Right ventricle myocardium inferior (tissue), 1 donor: ENCODE results near the gene LYPD5. TPM values are rescaled to one million over a fixed set of nuclear protein-coding genes. Genes with fewer than 3 reads are reported as not detected.
"Not testable (repeated sequence)": the region's sequence is repeated elsewhere in the genome, so short reads cannot be mapped to it uniquely, and the experiment has no call there.

Source experiments
- ATAC-seq: fragments of 200-7000 bp; cut with Tn5 transposase; one replicate; pipeline ENCODE4 v1.9.1; 2020; ENCODE audit warnings: mild to moderate bottlenecking, moderate library complexity
- DNase-seq: peaks from one replicate; pipeline ENCODE4 v3.0.0; 2021; ENCODE audit errors: missing footprints
- intact Hi-C: fragments of 100-400 bp; cut with DNase I; formaldehyde crosslinking; loops from one replicate; pipeline ENCODE4 v1.11.0; 2022
- total RNA-seq: library from RNA; stranded (reverse); fragmentation: NEBNext Ultra II Directional; extraction: Animal tissue kit (Norgen Biotek cat#: 25700); gene quantifications from one replicate; pipeline ENCODE4 v1.2.1, GENCODE V29; 2021
- donor health status: DM: no; HTN: yes; CAD: no; lungs with severe emphysema.

LYPD5 gene
- total RNA-seq, 1 donor from 2014 or later = 0.92 TPM

DNA sequence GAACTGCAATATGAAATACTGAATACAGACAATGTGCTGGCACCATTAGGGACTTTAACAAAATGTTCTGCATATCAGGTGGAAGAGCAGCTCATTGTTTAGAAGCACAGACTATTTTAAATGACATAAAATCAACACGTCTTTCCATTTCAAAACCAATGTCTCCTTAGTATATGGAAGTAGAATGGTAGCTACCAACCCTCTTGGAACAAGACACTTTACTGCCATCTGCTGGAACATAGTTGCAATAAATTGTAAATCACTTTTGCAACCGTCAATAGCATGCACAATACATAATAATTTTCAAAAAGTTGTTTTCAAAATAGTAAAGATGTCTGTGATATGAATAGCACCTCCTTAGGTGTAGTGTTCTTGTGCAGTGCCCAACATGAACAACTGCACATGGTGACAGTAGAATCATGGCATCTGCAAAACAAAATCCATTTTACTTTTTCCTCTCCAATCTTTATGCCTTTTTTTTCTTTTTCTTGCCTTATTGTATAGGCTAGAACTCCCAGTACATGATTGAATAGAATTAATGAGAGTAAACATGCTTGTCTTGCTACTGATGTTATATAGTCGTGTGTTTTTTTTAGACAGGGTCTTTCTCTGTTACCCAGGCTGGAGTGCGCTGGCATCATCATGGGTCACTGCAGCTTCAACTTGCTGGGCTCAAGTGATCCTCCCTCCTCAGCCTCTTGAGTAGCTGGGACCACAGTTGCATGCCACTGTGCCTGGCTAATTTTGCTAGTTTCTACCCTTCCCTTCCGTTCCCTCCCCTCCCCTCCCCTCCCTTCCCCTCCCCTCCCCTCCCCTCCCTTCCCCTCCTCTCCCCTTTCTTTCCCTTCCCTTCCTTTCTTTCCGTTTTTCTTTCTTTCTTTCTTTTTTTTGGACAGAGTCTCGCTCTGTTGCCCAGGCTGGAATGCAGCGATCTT is 7.8 kb upstream of the LYPD5 start:
- no peak for DNase-seq
- intact Hi-C loops = no loop called here
- no peak for ATAC-seq

GRCh38 chr19:43807651-43808050 is 5.4 kb upstream of the LYPD5 start:
- DNase-seq (no peak), ATAC-seq (no peak)
- intact Hi-C loops = no loop called here

DNA sequence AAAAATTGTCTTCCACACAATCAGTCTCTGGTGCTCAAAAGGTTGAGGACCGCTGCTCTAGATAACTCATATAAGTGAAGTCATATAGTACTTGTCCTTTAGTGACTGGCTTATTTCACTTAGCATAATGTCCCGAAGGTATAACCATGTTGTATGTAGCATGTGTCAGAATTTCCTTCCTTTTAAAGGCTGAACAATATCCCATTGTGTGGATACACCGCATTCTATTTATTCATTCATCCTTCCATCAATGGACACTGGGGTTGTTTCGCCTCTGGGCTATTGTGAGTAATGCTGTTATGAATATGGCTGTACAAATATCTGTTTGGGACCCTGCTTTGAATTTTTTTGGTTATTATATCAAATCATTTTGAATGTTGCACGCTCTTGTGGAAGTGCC is 4.6 kb upstream of the LYPD5 start:
- intact Hi-C loops = no loop called here
- ATAC-seq (no peak), DNase-seq (no peak)

DNA sequence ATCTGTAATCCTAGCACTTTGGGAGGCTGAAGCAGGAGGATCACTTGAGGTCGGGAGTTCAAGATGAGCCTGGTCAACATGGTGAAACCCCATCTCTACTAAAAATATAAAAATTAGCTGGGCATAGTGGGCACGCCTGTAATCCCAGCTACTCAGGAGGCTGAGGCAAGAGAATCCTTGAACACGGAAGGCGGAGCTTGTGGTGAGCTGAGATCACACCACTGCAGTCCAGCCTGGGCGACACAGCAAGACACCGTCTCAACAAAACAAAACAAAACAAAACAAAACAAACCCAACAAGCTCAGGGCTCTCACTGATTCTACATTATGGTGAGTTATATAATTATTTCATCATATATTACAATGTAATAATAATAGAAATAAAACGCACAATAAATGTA is 4.2 kb upstream of the LYPD5 start:
- intact Hi-C loops, ATAC-seq, DNase-seq: not testable (repeated sequence)

GRCh38 chr19:43804432-43804831 is 2.2 kb upstream of the LYPD5 start:
- ATAC-seq = no peak
- DNase-seq = no peak
- intact Hi-C loops = no loop called here

- no peak for DNase-seq
- intact Hi-C loops = no loop called here
- no peak for ATAC-seq
Measured at GRCh38 chr19:43799502-43800142, 2.6 kb downstream of the LYPD5 start.

GRCh38 chr19:43798546-43799409 is 3.5 kb downstream of the LYPD5 start:
- no peak for DNase-seq
- intact Hi-C loops = no loop called here
- ATAC-seq = peak; percentile 42

- DNase-seq (no peak), ATAC-seq (no peak)
- intact Hi-C loops = no loop called here
Measured at GRCh38 chr19:43798026-43798545, 4.2 kb downstream of the LYPD5 start.

DNA sequence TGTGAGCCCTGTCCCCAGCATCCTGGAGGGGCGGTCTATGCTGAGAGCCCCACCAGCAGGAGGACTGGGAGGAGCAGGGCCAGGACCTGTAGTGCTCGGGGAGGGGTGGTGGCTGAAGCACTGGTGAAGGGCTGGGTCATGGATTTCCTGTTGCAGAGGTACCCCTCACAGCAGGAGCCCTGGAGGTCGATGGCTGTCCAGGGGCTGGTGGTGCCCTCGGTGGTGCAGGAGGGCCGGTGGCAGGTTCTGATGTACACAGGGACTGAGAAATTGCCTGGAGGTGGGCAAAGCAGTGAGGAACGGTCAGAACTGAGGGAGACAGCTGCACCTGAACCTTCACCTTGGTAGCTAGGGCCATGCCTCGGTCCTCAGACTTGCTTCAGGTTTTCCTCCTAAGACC is 4.7 kb downstream of the LYPD5 start:
- DNase-seq = no peak
- no peak for ATAC-seq
- intact Hi-C loops = no loop called here

GRCh38 chr19:43797118-43797517 is 5.1 kb downstream of the LYPD5 start:
- ATAC-seq (no peak), DNase-seq (no peak)
- intact Hi-C loops = no loop called here

DNA sequence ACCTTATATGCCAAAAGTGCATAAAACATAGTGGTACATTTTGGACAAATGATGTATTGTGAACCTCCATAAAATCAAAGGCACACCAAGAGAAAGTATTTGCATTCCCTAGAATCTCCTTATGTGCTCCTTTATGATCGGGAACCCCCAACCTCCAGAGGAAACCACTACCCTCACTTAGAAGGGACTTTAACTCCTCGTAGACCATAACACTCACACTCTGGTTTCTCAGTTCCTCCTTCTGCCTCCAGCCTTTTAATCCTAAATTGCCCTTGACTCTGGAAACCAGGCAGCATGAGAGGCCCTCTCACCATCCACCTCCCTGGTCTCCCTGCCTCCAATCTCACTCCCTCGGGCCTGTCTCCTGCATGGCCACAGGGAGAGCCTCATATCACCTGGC is 11.7 kb downstream of the LYPD5 start:
- DNase-seq (no peak), ATAC-seq (no peak)
- intact Hi-C loops = no loop called here

- intact Hi-C loops = loop anchor here (10.0 kb wide), 1 partner anchor 334 kb away; no protein-coding TSS in a partner anchor
- ATAC-seq (no peak), DNase-seq (no peak)
Measured at GRCh38 chr19:43789029-43789428, 13.2 kb downstream of the LYPD5 start.

- intact Hi-C loops = loop anchor here (10.0 kb wide), 1 partner anchor 332 kb away; no protein-coding TSS in a partner anchor
- ATAC-seq = no peak
- no peak for DNase-seq
Measured at GRCh38 chr19:43786665-43787064, 15.6 kb downstream of the LYPD5 start.

- ATAC-seq = peak; percentile 82
- intact Hi-C loops = loop anchor here (1.0 to 10.0 kb wide), 2 partner anchors 39 to 330 kb away; no protein-coding TSS in a partner anchor
- no peak for DNase-seq
Measured at GRCh38 chr19:43784981-43785808, 17.1 kb downstream of the LYPD5 start.

DNA sequence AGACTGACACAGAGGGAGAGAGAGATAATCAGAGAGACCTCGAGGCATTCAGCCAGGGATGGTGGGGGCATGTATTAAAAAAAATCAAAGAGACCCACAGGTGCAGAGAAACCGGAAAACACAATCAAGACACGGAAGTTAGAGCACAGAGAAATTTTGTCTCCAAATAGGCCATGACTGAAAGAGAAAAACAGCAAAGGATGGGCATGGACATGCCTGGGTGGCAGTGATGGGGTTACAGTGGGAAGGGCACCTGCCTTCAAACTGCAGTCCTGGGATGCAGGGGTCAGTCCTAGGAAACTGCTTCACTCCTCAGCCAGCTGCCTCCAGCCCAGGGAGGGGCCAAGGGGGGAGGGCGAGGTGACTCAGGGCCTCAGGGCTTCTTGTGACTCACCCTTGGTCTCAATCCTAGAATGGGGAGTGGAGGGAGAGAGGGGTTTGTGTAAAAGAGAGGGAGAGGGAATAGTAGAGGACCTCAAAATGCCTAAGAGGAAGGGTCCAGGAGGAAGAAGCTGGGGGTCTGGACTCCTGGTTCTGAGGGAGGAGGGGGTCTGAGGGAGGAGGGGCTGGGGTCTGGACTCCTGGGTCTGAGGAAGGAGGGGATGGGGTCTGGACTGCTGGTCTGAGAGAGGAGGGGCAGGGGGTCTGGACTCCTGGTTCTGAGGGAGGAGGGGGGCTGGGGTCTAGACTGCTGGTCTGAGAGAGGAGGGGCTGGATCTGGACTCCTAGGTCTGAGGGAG is 17.8 kb downstream of the LYPD5 start:
- DNase-seq = no peak
- no peak for ATAC-seq
- intact Hi-C loops = loop anchor here (10.0 kb wide), 1 partner anchor 330 kb away; no protein-coding TSS in a partner anchor

DNA sequence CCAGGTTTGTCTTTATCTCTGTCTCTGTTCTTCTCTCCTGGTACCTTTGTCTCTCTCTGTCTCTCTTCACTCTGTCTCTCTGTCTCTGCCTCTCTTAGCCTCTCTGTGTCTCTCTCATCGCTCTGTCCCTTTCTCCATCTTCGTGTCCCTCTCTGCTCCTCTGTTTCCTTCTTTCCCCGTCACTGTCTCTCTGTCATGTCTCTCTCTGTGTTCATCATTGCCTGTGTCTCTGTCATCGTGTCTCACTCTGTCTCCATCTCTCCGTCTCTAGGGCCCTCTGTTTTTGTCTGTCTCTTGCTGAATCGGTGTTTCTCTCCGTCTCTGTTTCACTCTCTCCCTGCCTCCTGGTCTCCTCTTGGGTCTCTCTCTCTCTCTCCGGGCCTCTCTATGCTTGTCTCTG is 18.6 kb downstream of the LYPD5 start:
- intact Hi-C loops = loop anchor here (10.0 kb wide), 1 partner anchor 329 kb away; no protein-coding TSS in a partner anchor
- no peak for ATAC-seq
- DNase-seq = no peak

GRCh38 chr19:43782689-43783231 is 19.5 kb downstream of the LYPD5 start:
- ATAC-seq (no peak), DNase-seq (no peak)
- intact Hi-C loops = loop anchor here (10.0 kb wide), 1 partner anchor 328 kb away; no protein-coding TSS in a partner anchor
